HEK293T (cell line): Measurements from ENCODE around the gene UBL4A.

ENCODE experiments used
- FOXA1 ChIP-seq: fragments of 450-650 bp; IDR thresholded peaks from 2 replicates; pipeline ENCODE4 v1.6.1; 2016; ENCODE audit warnings: mild to moderate bottlenecking
- L3MBTL2 ChIP-seq: fragments of 450-650 bp; conservative IDR thresholded peaks from 2 replicates; pipeline ENCODE4 v1.6.1; 2016; ENCODE audit warnings: mild to moderate bottlenecking
- ZNF384 ChIP-seq: fragments of 450-650 bp; IDR thresholded peaks from 2 replicates; pipeline ENCODE4 v1.6.1; 2016

- no peak for TF ChIP-seq ZNF384
- TF ChIP-seq FOXA1, result no peak
- no peak for TF ChIP-seq L3MBTL2
Measured at GRCh38 chrX:154531626-154532025, 45.2 kb upstream of the UBL4A start.
